Measurements from ENCODE around the gene YES1.

DNA sequence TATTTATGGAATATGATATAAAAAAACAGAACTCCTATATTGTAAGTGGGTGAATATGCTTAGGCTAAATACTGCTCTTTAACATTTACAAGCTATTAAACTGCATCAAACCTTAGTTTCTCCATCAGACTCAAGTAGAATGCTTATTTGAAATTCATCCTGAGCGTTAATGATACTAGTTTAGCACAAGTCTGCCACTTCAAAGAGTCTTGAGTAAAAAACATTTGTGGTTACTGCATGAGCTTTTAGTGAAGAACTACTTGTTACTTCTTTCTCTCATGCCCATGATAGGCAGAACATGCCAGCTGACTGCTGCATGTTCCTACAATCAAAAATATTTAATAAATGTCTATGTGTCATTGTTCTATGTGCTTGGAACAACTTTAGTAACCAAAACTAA is 12.1 kb downstream of the YES1 start:
- TF ChIP-seq, protein P1, sequence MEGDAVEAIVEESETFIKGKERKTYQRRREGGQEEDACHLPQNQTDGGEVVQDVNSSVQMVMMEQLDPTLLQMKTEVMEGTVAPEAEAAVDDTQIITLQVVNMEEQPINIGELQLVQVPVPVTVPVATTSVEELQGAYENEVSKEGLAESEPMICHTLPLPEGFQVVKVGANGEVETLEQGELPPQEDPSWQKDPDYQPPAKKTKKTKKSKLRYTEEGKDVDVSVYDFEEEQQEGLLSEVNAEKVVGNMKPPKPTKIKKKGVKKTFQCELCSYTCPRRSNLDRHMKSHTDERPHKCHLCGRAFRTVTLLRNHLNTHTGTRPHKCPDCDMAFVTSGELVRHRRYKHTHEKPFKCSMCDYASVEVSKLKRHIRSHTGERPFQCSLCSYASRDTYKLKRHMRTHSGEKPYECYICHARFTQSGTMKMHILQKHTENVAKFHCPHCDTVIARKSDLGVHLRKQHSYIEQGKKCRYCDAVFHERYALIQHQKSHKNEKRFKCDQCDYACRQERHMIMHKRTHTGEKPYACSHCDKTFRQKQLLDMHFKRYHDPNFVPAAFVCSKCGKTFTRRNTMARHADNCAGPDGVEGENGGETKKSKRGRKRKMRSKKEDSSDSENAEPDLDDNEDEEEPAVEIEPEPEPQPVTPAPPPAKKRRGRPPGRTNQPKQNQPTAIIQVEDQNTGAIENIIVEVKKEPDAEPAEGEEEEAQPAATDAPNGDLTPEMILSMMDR (conservative IDR thresholded peaks at IDR 0.05; ENCODE audit: low read length): no peak
- no peak for TF ChIP-seq EZH2phosphoT487 (IDR thresholded peaks at IDR 0.05; ENCODE audit: borderline replicate concordance, low read depth, low read length)

All from OCI-LY7 (cell line).